ENCODE data around the gene CACNA1C. TPM values are rescaled to one million over a fixed set of nuclear protein-coding genes. Genes with fewer than 3 reads are reported as not detected.

The CACNA1C gene
- total and polyA plus RNA-seq, 10 of the 15 experiments (the other 5 are each of a cell fraction or from before 2014, with no cell fraction given), result under 0.01 to 0.15 (median 0.09) TPM; not detected in 5

DNA sequence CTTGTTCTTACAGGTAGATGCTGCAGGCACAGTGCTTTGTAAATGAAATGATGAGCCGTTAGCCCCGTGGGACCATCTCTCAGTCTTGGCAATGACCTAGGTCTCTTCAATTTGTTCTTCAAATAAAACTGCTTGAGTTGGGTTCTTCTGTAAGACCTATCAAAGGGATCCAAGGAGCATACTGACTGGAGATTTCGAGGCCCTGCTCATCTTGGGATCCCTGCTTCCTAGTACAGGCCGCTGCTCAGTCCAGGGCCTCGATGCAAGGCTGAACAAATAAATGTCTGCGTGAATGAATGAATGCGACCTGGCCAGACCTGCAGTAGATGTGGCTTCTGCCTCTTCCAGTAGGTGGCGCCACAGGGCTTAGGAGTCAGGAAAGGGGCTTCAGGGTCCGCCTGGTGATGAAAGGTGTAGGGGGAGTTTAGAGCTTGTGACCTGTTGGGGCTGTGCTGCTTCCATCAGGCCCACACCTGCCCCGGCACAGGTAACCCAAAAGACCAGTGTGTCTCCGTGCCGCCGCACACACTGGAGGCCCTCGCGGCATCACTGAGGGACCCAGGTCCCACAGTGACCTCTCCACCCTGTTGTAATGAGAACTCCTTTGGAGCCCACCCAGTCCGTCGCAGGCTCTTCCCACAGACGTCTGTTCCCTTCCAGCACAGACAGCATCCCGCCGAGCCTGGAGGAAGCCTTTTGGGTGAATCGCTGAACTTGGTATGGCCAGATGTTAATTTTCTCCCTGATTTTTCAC, 4.4 kb downstream of the CACNA1C start:
- ChIA-PET CTCF (interaction anchor here (0.7 to 2.9 kb wide), 4 partner anchors 10 to 233 kb away, joined by 3 to 14 read pairs (median 4); no protein-coding TSS in a partner anchor), RAD21 (ENCODE audit: unreplicated experiment) (no interaction called here), SMC1A (ENCODE audit: uncharacterized antibody, unreplicated experiment) (no interaction called here), POLR2A (no interaction called here)
- no peaks in the 10 kb centered on the region for H4K20me1 ChIP-seq (ENCODE audit: control insufficient read depth, insufficient read depth)
- FAIRE-seq (no peak), ATAC-seq (peak; percentile 67), DNase-seq (ENCODE audit: low read depth, low spot score) (no peak)
- H3K27me3 ChIP-seq (replicated peaks in 1 of 2; ENCODE audit: control insufficient read depth in 2 of 2, insufficient read depth in 2 of 2, low read length in 1 of 2), result peaks cover 9 to 14% of the 10 kb centered on the region in 2 experiments; a peak in 3 of 4 replicates
- intact Hi-C loops (cut with micrococcal nuclease; ENCODE audit: unreplicated experiment) (loop anchor here (5.0 kb wide), 1 partner anchor 525 kb away; no protein-coding TSS in a partner anchor), in situ Hi-C loops (cut with MboI) (loop anchor here (10.0 kb wide), 1 partner anchor 528 kb away; no protein-coding TSS in a partner anchor)
- BruUV-seq (replicated peaks), result no TSS peak
- no peaks in the 10 kb centered on the region for H3K36me3 ChIP-seq (ENCODE audit: control insufficient read depth in 2 of 2, insufficient read depth in 2 of 2, low read length in 1 of 2)
- WGBS (ENCODE audit: insufficient coverage, insufficient replicate concordance, low lambda C conversion rate, missing lambda C conversion rate), result 45% methylated on average over 17 of the region's 21 CpGs
- no peak overlapping the region for H2AFZ ChIP-seq (ENCODE audit: control insufficient read depth, low read depth, low read length)
- H3K9ac ChIP-seq (ENCODE audit: control insufficient read depth, insufficient read depth, low read length), result no peak overlapping the region
- no peaks in the 10 kb centered on the region for H3K4me1 ChIP-seq (ENCODE audit: control insufficient read depth, insufficient read depth, low read length)
- H3K27ac ChIP-seq (ENCODE audit: control insufficient read depth, insufficient read depth), result no peak overlapping the region
- H3K4me2 ChIP-seq (ENCODE audit: control insufficient read depth, insufficient read depth), result no peak overlapping the region
- no peaks in the 10 kb centered on the region for H3K9me3 ChIP-seq (replicated peaks; ENCODE audit: control insufficient read depth, insufficient read depth, low read length)
- no peak overlapping the region for H3K4me3 ChIP-seq
- H3K79me2 ChIP-seq (ENCODE audit: control insufficient read depth, insufficient read depth, low read length), result no peaks in the 10 kb centered on the region
- TF ChIP-seq, protein P1, sequence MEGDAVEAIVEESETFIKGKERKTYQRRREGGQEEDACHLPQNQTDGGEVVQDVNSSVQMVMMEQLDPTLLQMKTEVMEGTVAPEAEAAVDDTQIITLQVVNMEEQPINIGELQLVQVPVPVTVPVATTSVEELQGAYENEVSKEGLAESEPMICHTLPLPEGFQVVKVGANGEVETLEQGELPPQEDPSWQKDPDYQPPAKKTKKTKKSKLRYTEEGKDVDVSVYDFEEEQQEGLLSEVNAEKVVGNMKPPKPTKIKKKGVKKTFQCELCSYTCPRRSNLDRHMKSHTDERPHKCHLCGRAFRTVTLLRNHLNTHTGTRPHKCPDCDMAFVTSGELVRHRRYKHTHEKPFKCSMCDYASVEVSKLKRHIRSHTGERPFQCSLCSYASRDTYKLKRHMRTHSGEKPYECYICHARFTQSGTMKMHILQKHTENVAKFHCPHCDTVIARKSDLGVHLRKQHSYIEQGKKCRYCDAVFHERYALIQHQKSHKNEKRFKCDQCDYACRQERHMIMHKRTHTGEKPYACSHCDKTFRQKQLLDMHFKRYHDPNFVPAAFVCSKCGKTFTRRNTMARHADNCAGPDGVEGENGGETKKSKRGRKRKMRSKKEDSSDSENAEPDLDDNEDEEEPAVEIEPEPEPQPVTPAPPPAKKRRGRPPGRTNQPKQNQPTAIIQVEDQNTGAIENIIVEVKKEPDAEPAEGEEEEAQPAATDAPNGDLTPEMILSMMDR (IDR thresholded peaks at IDR 0.05 in 2 of 3, conservative IDR thresholded peaks at IDR 0.05 in 1 of 3; ENCODE audit: control insufficient read depth in 2 of 3, extremely low read depth in 1 of 3, insufficient read depth in 1 of 3, low read depth in 3 of 3, low read length in 3 of 3), result peak; percentile 59 to 70 (median 61)
- TF ChIP-seq, protein P2, sequence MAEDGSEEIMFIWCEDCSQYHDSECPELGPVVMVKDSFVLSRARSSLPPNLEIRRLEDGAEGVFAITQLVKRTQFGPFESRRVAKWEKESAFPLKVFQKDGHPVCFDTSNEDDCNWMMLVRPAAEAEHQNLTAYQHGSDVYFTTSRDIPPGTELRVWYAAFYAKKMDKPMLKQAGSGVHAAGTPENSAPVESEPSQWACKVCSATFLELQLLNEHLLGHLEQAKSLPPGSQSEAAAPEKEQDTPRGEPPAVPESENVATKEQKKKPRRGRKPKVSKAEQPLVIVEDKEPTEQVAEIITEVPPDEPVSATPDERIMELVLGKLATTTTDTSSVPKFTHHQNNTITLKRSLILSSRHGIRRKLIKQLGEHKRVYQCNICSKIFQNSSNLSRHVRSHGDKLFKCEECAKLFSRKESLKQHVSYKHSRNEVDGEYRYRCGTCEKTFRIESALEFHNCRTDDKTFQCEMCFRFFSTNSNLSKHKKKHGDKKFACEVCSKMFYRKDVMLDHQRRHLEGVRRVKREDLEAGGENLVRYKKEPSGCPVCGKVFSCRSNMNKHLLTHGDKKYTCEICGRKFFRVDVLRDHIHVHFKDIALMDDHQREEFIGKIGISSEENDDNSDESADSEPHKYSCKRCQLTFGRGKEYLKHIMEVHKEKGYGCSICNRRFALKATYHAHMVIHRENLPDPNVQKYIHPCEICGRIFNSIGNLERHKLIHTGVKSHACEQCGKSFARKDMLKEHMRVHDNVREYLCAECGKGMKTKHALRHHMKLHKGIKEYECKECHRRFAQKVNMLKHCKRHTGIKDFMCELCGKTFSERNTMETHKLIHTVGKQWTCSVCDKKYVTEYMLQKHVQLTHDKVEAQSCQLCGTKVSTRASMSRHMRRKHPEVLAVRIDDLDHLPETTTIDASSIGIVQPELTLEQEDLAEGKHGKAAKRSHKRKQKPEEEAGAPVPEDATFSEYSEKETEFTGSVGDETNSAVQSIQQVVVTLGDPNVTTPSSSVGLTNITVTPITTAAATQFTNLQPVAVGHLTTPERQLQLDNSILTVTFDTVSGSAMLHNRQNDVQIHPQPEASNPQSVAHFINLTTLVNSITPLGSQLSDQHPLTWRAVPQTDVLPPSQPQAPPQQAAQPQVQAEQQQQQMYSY (CRISPR knock-in tag; IDR thresholded peaks at IDR 0.05), result no peak
- TF ChIP-seq EZH2 (IDR thresholded peaks at IDR 0.05; ENCODE audit: borderline replicate concordance, control insufficient read depth, low read depth, low read length), result peak; percentile 65; the same call in 1 of the 2 replicates
- no peak for TF ChIP-seq TCF3 (IDR thresholded peaks at IDR 0.05; ENCODE audit: borderline replicate concordance, insufficient read depth, low read depth, low read length)
- TF ChIP-seq ZNF207 (IDR thresholded peaks at IDR 0.05; ENCODE audit: borderline replicate concordance), result no peak
- TF ChIP-seq BCL11A (IDR thresholded peaks at IDR 0.05; ENCODE audit: low read depth, low read length), result no peak
- no peak for TF ChIP-seq FOS (IDR thresholded peaks at IDR 0.05; ENCODE audit: borderline replicate concordance, extremely low read depth, insufficient read length)
- TF ChIP-seq POLR2AphosphoS2 (IDR thresholded peaks at IDR 0.05; ENCODE audit: low read depth, low read length), result no peak
- TF ChIP-seq IRF4 (IDR thresholded peaks at IDR 0.05; ENCODE audit: low read depth, low read length), result no peak
- TF ChIP-seq RAD21 (IDR thresholded peaks at IDR 0.05; ENCODE audit: insufficient read depth, low read depth, low read length), result peak; percentile 66
- TF ChIP-seq IKZF2 (IDR thresholded peaks at IDR 0.05), result no peak
- no peak for TF ChIP-seq BMI1 (IDR thresholded peaks at IDR 0.05; ENCODE audit: borderline replicate concordance)
- TF ChIP-seq SMC3 (IDR thresholded peaks at IDR 0.05; ENCODE audit: borderline replicate concordance, low read length), result peak; percentile 63; the same call in 1 of the 2 replicates
- peak; percentile 94 for TF ChIP-seq ZNF24 (IDR thresholded peaks at IDR 0.05)

All from GM12878 (cell line).